Caco-2 (cell line): ENCODE measurements around the gene ATXN3. TPM values are rescaled to one million over a fixed set of nuclear protein-coding genes. Genes with fewer than 3 reads are reported as not detected.

Experiments
- BruUV-seq: library from RNA; stranded (reverse); fragments of 400-500 nt; replicated peaks from 2 replicates; lab custom pipeline; 2021; lab: Mats Ljungman, UMichigan
- CTCF ChIA-PET: fragments of 300-600 bp; sonication (Branson Sonifier 250); formaldehyde crosslinking; loops from one replicate; lab custom pipeline; 2022; ENCODE audit warnings: antibody characterized with exemption; lab: Charles Lee
- POLR2A ChIA-PET: fragments of 300-600 bp; sonication (Branson Sonifier 250); formaldehyde crosslinking; loops from one replicate; lab custom pipeline; 2022; ENCODE audit warnings: antibody characterized with exemption; lab: Charles Lee
- DNase-seq, 2 experiments: peaks; one replicate each; pipeline versions ENCODE4 v3.0.0 to v3.0.0-alpha.2; 2020 to 2022
- H3K27me3 ChIP-seq: replicated peaks from 2 replicates; pipeline ENCODE4 v1.6.0; 2011; ENCODE audit warnings: low read length; ENCODE audit not compliant: control insufficient read depth, insufficient read depth
- H3K36me3 ChIP-seq: 2 replicates; pipeline ENCODE4 v1.5.1; 2011; ENCODE audit warnings: low read length; ENCODE audit not compliant: control insufficient read depth, insufficient read depth
- H3K4me1 ChIP-seq: fragments of 250-450 bp; sonication (Bioruptor Pico); 2 replicates; pipeline ENCODE4 v1.5.1; 2020; ENCODE audit warnings: mild to moderate bottlenecking
- H3K4me3 ChIP-seq: 2 replicates; pipeline ENCODE4 v1.5.1; 2011; ENCODE audit warnings: low read depth, mild to moderate bottlenecking, control low read depth, low read length
- H3K9me3 ChIP-seq: fragments of 250-450 bp; sonication (Bioruptor Pico); 2 replicates; pipeline ENCODE4 v1.5.1; 2020; ENCODE audit warnings: mild to moderate bottlenecking, moderate library complexity
- H3K27ac Mint-ChIP-seq: one replicate; pipeline ENCODE4 v1.8.0; 2022; ENCODE audit warnings: mixed read lengths; ENCODE audit not compliant: unreplicated experiment
- H3K27me3 Mint-ChIP-seq: one replicate; pipeline ENCODE4 v1.8.0; 2022; ENCODE audit warnings: mixed read lengths; ENCODE audit not compliant: insufficient read depth, unreplicated experiment
- H3K36me3 Mint-ChIP-seq: one replicate; pipeline ENCODE4 v1.8.0; 2022; ENCODE audit warnings: mild to moderate bottlenecking, mixed read lengths; ENCODE audit not compliant: insufficient read depth, unreplicated experiment
- H3K4me1 Mint-ChIP-seq: one replicate; pipeline ENCODE4 v1.8.0; 2022; ENCODE audit warnings: low read depth, mixed read lengths; ENCODE audit not compliant: unreplicated experiment
- H3K4me3 Mint-ChIP-seq: one replicate; pipeline ENCODE4 v1.8.0; 2022; ENCODE audit warnings: mild to moderate bottlenecking, moderate library complexity, mixed read lengths; ENCODE audit not compliant: unreplicated experiment
- H3K9me3 Mint-ChIP-seq: one replicate; pipeline ENCODE4 v1.8.0; 2022; ENCODE audit warnings: mixed read lengths; ENCODE audit not compliant: unreplicated experiment
- CTCF ChIP-seq, 2 experiments: fragments of 200-600 bp in 1 of 2; IDR thresholded peaks; 1 replicate in 1 of 2; 2 replicates in 1 of 2; pipeline versions ENCODE4 v1.5.1 to v1.8.0; 2011 to 2022; ENCODE audit warnings: antibody characterized with exemption in 1 of 2, control low read depth in 1 of 2, inconsistent platforms in 1 of 2, low read depth in 1 of 2, low read length in 1 of 2, mild to moderate bottlenecking in 1 of 2, moderate library complexity in 1 of 2; ENCODE audit not compliant: insufficient read depth in 1 of 2, severe bottlenecking in 1 of 2, unreplicated experiment in 1 of 2
- intact Hi-C: fragments of 100-400 bp; cut with micrococcal nuclease; formaldehyde crosslinking; loops from one replicate; pipeline ENCODE4 v1.10.0; 2022; ENCODE audit not compliant: unreplicated experiment
- total RNA-seq: library from RNA; stranded (reverse); gene quantifications from 2 replicates; pipeline ENCODE4 v1.2.3, GENCODE V29; 2022

The ATXN3 gene
- total RNA-seq, 1 experiment from 2014 or later: 29.3 TPM

- DNase-seq: no peak
- Mint-ChIP-seq H3K36me3 (peaks cover 27% of the 10 kb centered on the region), H3K27ac (no peak overlapping the region), H3K4me3 (no peak overlapping the region), H3K27me3 (no peaks in the 10 kb centered on the region), H3K4me1 (no peaks in the 10 kb centered on the region), H3K9me3 (no peaks in the 10 kb centered on the region)
- no TSS peak for BruUV-seq
- ChIA-PET POLR2A (no interaction called here), CTCF (no interaction called here)
- no peaks in the 10 kb centered on the region; the same call in 1 of the 2 replicates for H3K36me3 ChIP-seq
- TF ChIP-seq CTCF (IDR thresholded peaks at IDR 0.05; ENCODE audit: insufficient read depth in 1 of 2, low read depth in 1 of 2, low read length in 1 of 2, severe bottlenecking in 1 of 2, unreplicated experiment in 1 of 2): no peak
- no peaks in the 10 kb centered on the region for H3K27me3 ChIP-seq
- H3K9me3 ChIP-seq: no peaks in the 10 kb centered on the region
- no peak overlapping the region for H3K4me3 ChIP-seq
- intact Hi-C loops: no loop called here
- no peaks in the 10 kb centered on the region for H3K4me1 ChIP-seq
Measured at GRCh38 chr14:92012121-92012748, 94.1 kb downstream of the ATXN3 start.

DNA sequence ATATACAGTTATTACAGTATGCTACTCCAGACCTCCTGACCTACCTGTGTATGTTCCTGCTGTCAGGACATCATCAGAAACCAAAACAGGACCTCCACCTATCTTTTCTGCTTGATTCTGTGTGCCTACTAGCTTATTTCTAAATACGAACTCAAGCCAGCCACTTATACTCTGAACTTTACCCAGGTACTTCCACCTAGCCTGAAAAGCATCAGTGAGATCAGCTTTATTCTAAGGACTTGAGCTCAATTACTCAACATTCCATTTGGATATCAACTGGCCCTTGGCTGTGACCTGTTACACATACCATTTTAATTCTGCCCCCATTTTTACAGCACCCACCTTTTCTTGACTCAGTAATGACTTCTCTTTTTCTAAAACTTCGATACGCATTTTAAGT is 95.7 kb downstream of the ATXN3 start:
- ChIA-PET CTCF (no interaction called here), POLR2A (interaction anchor here (0.6 kb wide), 1 partner anchor 41 kb away, joined by 3 read pairs; no protein-coding TSS in a partner anchor)
- Histone ChIP-seq H3K9me3 (no peaks in the 10 kb centered on the region), H3K4me3 (no peak overlapping the region), H3K36me3 (no peaks in the 10 kb centered on the region; the same call in 1 of the 2 replicates), H3K27me3 (no peaks in the 10 kb centered on the region), H3K4me1 (no peaks in the 10 kb centered on the region)
- no peak overlapping the region for H3K4me3 Mint-ChIP-seq
- H3K27ac Mint-ChIP-seq: no peak overlapping the region
- peaks cover 30% of the 10 kb centered on the region for H3K36me3 Mint-ChIP-seq
- H3K9me3 Mint-ChIP-seq: no peaks in the 10 kb centered on the region
- H3K27me3 Mint-ChIP-seq: no peaks in the 10 kb centered on the region
- intact Hi-C loops: no loop called here
- no peak for TF ChIP-seq CTCF (IDR thresholded peaks at IDR 0.05; ENCODE audit: insufficient read depth in 1 of 2, low read depth in 1 of 2, low read length in 1 of 2, severe bottlenecking in 1 of 2, unreplicated experiment in 1 of 2)
- BruUV-seq: no TSS peak
- no peaks in the 10 kb centered on the region for H3K4me1 Mint-ChIP-seq
- DNase-seq: no peak

DNA sequence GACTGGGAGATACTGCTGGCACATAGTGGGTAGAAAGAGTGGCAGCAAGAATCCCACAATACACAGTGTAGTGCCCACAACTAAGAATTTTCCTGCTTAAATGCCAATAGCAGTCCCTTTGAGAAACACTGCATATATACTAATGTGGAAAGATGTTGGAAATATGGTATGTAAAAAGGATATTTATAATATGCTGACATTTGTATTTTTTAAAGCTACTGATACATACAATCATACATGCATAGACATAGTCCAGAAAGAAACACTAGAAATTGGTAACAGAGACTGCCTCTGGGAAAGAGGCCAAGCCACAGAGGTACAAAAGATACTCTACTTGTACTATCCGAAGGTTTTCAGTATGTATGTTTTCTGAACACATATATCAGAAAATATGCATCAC is 96.8 kb downstream of the ATXN3 start:
- CTCF ChIA-PET: no interaction called here
- H3K9me3 ChIP-seq: no peaks in the 10 kb centered on the region
- Mint-ChIP-seq H3K9me3 (no peaks in the 10 kb centered on the region), H3K27me3 (no peaks in the 10 kb centered on the region), H3K4me3 (no peak overlapping the region), H3K4me1 (no peaks in the 10 kb centered on the region), H3K27ac (no peak overlapping the region), H3K36me3 (peaks cover 32% of the 10 kb centered on the region)
- no peak overlapping the region for H3K4me3 ChIP-seq
- POLR2A ChIA-PET: no interaction called here
- H3K36me3 ChIP-seq: no peaks in the 10 kb centered on the region; the same call in 1 of the 2 replicates
- no peaks in the 10 kb centered on the region for H3K27me3 ChIP-seq
- H3K4me1 ChIP-seq: no peaks in the 10 kb centered on the region
- BruUV-seq: no TSS peak
- TF ChIP-seq CTCF (IDR thresholded peaks at IDR 0.05; ENCODE audit: insufficient read depth in 1 of 2, low read depth in 1 of 2, low read length in 1 of 2, severe bottlenecking in 1 of 2, unreplicated experiment in 1 of 2): no peak
- DNase-seq: no peak
- intact Hi-C loops: no loop called here

Other genes with a start within 250 kb of the ATXN3 start
- gene TC2N, start 239.0 kb downstream of the ATXN3 start, total RNA-seq: 30.6 and 31.0 TPM in 2 replicates
- gene FBLN5, start 158.9 kb downstream of the ATXN3 start, total RNA-seq: 9.2 and 13.9 TPM in 2 replicates
- 42.9 and 43.4 TPM in 2 replicates for gene TRIP11, start 66.5 kb downstream of the ATXN3 start, total RNA-seq
- gene NDUFB1, start 15.1 kb upstream of the ATXN3 start, total RNA-seq: 105 and 115 TPM in 2 replicates
- gene CPSF2, start 15.4 kb upstream of the ATXN3 start, total RNA-seq: 76.9 and 80.3 TPM in 2 replicates
- gene SLC24A4, start 216.6 kb upstream of the ATXN3 start, total RNA-seq: not detected in 2 replicates